HG03025 (cell line): ENCODE data around the gene GNAZ.
"Not testable (repeated sequence)": the region's sequence is repeated elsewhere in the genome, so short reads cannot be mapped to it uniquely, and the experiment has no call there.

Experiments
- ATAC-seq: cut with Tn5 transposase; IDR thresholded peaks from one replicate; pipeline ENCODE4 v1.9.1; 2021; ENCODE audit warnings: mild to moderate bottlenecking, moderate library complexity; ENCODE audit not compliant: unreplicated experiment, low FRiP score

Gene GNAZ

GRCh38 chr22:23042179-23042578 lies 28.1 kb upstream of the GNAZ start:
- ATAC-seq = no peak

GRCh38 chr22:23044570-23044969 lies 25.7 kb upstream of the GNAZ start:
- no peak for ATAC-seq

- ATAC-seq = no peak
These were observed 24.9 kb upstream of the GNAZ start for GRCh38 chr22:23045461-23045860.

- no peak for ATAC-seq
These were observed 23.1 kb upstream of the GNAZ start for GRCh38 chr22:23047265-23047664.

- ATAC-seq = no peak
These were observed 22.6 kb upstream of the GNAZ start for GRCh38 chr22:23047742-23048141.

- not testable (repeated sequence) for ATAC-seq
These were observed 19.8 kb upstream of the GNAZ start for GRCh38 chr22:23050546-23050945.

GRCh38 chr22:23053051-23053707 lies 17.1 kb upstream of the GNAZ start:
- ATAC-seq = no peak

- no peak for ATAC-seq
These were observed 16.3 kb upstream of the GNAZ start for GRCh38 chr22:23053912-23054530.

- ATAC-seq = no peak
These were observed 15.6 kb upstream of the GNAZ start for GRCh38 chr22:23054531-23055257.

- no peak for ATAC-seq
These were observed 14.7 kb upstream of the GNAZ start for GRCh38 chr22:23055449-23056179.

- no peak for ATAC-seq
These were observed 13.0 kb upstream of the GNAZ start for GRCh38 chr22:23057331-23057730.

- no peak for ATAC-seq
These were observed 12.3 kb upstream of the GNAZ start for GRCh38 chr22:23058063-23058462.

GRCh38 chr22:23058481-23059283 lies 11.6 kb upstream of the GNAZ start:
- ATAC-seq = no peak

GRCh38 chr22:23059284-23059948 lies 10.9 kb upstream of the GNAZ start:
- no peak for ATAC-seq

GRCh38 chr22:23060612-23061400 lies 9.5 kb upstream of the GNAZ start:
- ATAC-seq = no peak

GRCh38 chr22:23061471-23062280 lies 8.6 kb upstream of the GNAZ start:
- ATAC-seq = no peak

GRCh38 chr22:23062616-23063538 lies 7.4 kb upstream of the GNAZ start:
- no peak for ATAC-seq
